Hematopoietic multipotent progenitor cell treated with erythropoietin and hydrocortisone succinate and interleukin-3 and kit ligand, for 6 days (in vitro differentiated cells): Measurements from ENCODE around the gene DMRTC1B.
"Not testable (repeated sequence)": the region's sequence is repeated elsewhere in the genome, so short reads cannot be mapped to it uniquely, and the experiment has no call there.

Experiments
- DNase-seq: peaks from one replicate; pipeline ENCODE4 v3.0.0-alpha.2; 2015

The DMRTC1B gene

DNA sequence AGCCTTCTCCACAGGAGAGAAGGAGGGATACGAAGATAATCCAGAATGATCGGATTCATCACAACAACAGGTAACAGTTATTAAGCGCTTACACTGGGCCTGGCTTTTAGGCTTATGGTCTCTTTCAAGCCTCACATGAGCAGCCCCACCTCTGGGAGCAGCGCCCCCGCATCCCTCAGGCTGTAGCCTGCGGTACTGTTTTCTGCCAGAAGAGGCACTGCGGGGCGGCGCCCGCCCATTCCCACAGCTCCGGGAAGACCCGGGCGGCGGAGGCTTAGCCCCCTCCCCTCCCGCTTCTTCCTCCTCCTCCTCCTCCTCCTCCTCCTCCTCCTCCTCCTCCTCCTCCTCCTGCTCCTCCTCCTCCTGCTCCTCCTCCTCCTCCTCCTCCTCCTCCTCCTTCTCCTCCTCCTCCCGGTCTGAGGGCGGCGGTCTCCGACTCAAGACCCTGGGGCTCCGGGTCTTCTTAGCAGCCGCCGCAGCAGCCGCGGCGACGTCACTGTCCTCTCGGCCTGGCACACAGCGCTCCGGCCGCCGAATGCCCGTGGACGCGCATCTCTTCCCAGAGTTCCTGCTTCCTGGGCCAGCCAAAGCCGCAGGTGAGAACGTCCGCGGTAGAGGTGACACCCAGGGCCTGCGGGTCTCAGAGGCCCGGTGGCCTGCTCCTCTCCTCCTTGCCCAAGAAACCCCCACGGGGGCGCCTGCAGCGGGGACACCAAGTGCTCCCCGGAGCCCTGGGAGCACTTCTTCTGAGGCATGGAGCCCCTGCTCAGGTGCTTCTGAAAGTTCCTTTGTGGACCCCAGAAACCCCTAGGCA lies at the start of gene DMRTC1B:
Gene DMRTC1B (plus strand): TSS at position 238 of the 814 bp plus-strand sequence. CDS start 68,246 bp downstream, outside the sequence.
- DNase-seq: not testable (repeated sequence)

GRCh38 chrX:72727846-72728245 lies 48.8 kb upstream of the DMRTC1B start:
- DNase-seq: no peak

GRCh38 chrX:72733636-72734035 lies 43.1 kb upstream of the DMRTC1B start:
- not testable (repeated sequence) for DNase-seq

DNA sequence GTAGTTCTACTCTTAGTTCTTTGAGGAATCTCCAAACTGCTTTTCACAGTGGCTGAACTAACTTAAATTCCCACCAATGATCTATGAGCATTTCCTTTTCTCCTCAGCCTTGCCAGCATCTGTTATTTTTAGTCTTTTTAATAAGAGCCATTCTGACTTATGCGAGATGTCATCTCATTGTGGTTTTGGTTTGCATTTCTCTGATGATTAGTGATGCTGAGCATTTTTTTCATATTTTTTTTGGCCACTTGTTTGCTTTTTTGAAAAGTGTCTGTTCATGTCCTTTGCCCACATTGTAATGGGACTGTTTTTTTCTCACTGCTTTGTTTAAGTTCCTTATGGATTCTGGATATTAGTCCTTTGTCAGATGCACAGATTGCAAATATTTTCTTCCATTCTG lies 41.1 kb upstream of the DMRTC1B start:
- DNase-seq: no peak

GRCh38 chrX:72745546-72745945 lies 31.1 kb upstream of the DMRTC1B start:
- DNase-seq: not testable (repeated sequence)

DNA sequence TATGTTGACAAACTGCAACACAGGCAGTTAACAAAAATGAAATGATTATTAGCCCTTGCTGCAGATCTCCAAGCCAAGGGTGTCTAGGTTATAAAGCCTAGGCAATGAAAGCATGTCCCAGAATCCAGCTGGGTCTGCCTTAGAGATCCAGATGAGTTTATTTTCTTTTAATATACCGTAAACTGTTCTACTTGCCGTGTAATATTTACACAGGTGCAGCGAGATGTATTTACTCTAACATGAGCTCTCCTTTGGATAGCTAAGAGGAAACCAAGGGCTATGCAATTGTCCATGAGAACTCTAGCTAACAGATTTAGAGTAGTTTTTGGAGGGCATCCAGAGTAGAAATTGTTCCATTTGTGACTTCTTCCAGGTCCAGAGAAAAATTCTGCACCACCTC lies 28.1 kb upstream of the DMRTC1B start:
- DNase-seq: not testable (repeated sequence)

- DNase-seq: not testable (repeated sequence)
These were observed 16.2 kb upstream of the DMRTC1B start for GRCh38 chrX:72760454-72760853.

GRCh38 chrX:72777467-72777790 lies 739 bp downstream of the DMRTC1B start:
- DNase-seq: not testable (repeated sequence)

DNA sequence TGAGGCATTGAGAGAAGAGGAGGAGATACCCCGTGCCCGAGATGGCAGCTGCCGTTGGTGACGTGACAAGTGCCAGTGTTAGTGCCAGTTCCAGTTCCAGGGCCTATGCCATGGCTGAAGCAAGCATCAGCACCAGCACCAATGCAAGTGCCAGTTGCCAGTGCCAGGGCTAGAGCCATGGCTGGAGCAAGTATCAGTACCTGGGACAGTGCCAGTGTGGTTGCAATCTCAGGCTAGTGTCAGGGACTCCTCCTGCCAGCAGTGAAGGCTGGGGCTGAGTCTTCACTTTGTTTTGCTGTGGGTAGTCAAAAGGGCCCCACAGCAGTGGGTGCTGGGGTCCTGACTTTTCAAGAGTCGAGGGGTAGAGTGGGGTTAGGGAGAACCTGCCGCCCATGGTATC lies 1.5 kb downstream of the DMRTC1B start:
- DNase-seq: not testable (repeated sequence)

GRCh38 chrX:72782560-72782959 lies 5.9 kb downstream of the DMRTC1B start, which contains the start of gene FAM236B:
TSS of gene FAM236B (minus strand) at chrX:72782660. CDS start at chrX:72782560, 100 bp downstream.
- DNase-seq: not testable (repeated sequence)

GRCh38 chrX:72783365-72783936 lies 6.8 kb downstream of the DMRTC1B start:
- DNase-seq: not testable (repeated sequence)

DNA sequence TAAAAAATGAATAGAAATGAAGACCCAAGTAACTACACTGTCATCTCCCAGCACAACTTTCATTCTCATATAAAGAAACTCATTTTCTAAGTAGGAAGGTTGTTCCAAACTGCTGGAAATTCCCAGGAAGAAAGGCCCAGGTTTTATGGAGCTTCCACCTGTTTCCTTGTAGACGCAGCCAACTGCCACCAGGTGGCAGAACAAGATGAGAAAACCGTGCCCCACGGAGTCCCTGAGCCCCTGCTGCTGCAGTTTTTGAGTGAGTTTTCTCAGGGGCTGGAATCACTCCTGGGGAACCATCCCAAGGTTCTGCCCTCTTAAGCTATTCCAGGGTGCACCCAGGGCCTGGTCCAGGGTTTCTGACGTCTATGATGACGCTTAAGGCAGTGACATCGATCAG lies 7.3 kb downstream of the DMRTC1B start:
- not testable (repeated sequence) for DNase-seq

DNA sequence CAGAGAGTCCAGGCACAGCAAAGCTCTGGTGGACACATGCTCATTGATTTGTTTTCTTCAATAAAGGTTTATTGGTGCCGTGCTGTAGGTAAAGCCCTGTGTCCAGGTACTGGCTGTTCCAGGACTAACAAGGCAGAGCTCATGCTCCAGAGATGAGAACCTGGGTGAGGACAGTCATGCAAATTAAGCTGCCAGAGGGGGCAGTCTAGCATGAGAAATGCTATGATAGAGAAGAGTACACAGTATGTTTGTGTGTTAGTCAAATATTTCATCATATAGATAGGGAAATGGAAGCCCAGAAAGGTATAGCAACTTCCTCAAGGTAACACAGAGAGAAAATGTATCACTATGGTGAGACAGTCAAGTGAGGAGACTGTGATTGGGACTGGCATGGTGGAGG lies 11.5 kb downstream of the DMRTC1B start:
- DNase-seq: not testable (repeated sequence)

DNA sequence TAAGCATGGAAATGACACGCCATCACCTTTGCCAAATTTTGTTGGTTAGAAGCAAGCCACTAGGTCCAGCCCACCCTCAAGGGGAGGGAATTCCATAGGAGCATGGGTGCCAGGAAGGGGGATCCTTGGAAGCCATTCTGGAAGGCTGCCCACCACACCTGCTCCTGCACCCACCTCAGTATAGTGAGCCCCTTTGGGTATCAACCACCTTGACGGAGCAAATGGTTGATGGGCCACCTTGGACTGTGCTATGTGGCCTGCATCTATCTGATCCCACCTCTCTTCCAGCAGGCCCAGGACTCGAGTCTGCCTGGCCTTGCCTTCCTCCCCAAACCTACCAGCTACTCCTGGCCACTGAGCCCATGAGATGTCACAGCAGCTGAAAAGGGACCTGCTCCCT lies 13.7 kb downstream of the DMRTC1B start:
- not testable (repeated sequence) for DNase-seq

DNA sequence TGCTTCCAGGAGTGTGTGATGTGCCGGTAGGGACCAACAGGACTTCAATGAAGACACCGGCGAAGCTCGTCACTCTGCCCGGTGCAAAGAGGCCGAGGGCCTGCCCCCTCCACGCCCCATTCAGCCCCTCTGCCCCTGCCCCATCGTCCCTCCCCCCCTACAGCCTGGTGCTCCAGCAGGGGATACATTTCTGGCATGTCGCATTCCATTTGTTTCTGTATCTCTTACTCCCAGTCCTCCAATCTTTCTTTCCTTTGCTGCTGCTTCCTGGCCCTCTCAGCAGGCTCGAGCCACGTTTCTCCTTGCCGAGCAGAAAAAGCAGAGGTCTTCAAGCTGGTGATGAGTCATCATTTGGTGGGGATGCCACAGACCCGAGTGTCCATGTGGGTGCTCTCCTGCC lies 31.4 kb downstream of the DMRTC1B start, which contains the start of gene FAM236D:
Gene FAM236D (minus strand): TSS at position 101 of the 400 bp plus-strand sequence. CDS start 100 bp downstream, at position 1.
- DNase-seq: not testable (repeated sequence)

DNA sequence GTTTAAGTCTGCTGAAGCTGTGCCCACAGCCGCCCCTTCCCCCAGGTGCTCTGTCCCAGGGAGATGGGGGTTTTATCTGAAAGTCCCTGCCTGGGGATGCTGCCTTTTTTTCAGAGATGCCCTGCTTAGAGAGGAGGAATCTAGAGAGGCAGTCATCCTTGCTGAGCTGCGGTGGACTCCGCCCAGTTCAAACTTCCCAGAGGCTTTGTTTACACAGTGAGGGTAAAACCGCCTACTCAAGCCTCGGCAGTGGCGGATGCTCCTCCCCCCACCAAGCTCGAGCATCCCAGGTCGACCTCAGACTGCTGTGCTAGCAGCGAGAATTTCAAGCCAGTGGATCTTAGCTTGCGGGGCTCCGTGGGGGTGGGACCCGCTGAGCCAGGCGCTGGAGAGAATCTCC lies 54.0 kb downstream of the DMRTC1B start:
- DNase-seq: not testable (repeated sequence)

DNA sequence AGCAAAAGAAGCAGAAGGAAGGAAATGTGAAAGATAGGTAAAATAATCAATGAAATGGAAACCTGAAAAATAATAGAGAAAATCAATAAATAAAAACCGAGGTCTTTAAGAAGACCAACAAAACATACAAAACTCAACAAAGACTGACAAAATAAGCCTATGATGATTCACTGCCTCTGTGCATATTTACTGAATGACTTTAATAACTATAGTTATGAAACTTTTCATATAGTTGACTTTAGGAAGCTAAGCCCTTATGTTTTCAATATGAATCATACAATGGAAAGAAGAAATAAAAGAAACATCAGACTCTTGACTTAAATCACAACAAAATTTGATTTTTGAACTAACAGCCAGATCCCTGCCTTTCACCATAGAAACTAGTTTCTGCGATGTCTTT lies 60.8 kb downstream of the DMRTC1B start:
- DNase-seq: not testable (repeated sequence)

GRCh38 chrX:72882898-72883297 lies 106.2 kb downstream of the DMRTC1B start:
- DNase-seq: not testable (repeated sequence)

DNA sequence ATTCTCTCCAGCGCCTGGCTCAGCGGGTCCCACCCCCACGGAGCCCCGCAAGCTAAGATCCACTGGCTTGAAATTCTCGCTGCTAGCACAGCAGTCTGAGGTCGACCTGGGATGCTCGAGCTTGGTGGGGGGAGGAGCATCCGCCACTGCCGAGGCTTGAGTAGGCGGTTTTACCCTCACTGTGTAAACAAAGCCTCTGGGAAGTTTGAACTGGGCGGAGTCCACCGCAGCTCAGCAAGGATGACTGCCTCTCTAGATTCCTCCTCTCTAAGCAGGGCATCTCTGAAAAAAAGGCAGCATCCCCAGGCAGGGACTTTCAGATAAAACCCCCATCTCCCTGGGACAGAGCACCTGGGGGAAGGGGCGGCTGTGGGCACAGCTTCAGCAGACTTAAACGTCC lies 113.0 kb downstream of the DMRTC1B start:
- DNase-seq: not testable (repeated sequence)
